H1 (cell line): ENCODE results near the gene DPEP2. TPM values are rescaled to one million over a fixed set of nuclear protein-coding genes. Genes with fewer than 3 reads are reported as not detected.

Experiments
- HDAC2 ChIP-seq, 2 experiments: fragments of 300-600 bp in 1 of 2; sonication (generic) in 1 of 2; IDR thresholded peaks; 2 replicates each; pipeline ENCODE4 v1.6.1; 2011 to 2012; ENCODE audit warnings: low read depth in 2 of 2, low read length in 2 of 2, mild to moderate bottlenecking in 2 of 2, moderate library complexity in 2 of 2, borderline replicate concordance in 1 of 2, inconsistent platforms in 1 of 2
- KDM4A ChIP-seq: IDR thresholded peaks from one replicate; pipeline ENCODE4 v1.7.1; 2012; ENCODE audit warnings: low read depth, mild to moderate bottlenecking, moderate library complexity, low read length, inconsistent platforms; ENCODE audit not compliant: severe bottlenecking
- polyA plus RNA-seq, 7 experiments: library from polyadenylated mRNA; depleted of rRNA in 3 of 7; stranded (reverse) in 5 of 7; unstranded in 2 of 7; fragments of >200 nt in 5 of 7; fragments of 200-250 nt in 2 of 7; gene quantifications; 1 replicate in 5 of 7; 2 replicates in 1 of 7; 4 replicates in 1 of 7; pipeline versions ENCODE4 v1.2.1 to v1.2.3, GENCODE V29; 2011 to 2013; ENCODE audit warnings: missing spikeins in 2 of 7, mixed read lengths in 2 of 7
- total RNA-seq: library from RNA; stranded (reverse); fragmentation: NEBNext Ultra II Directional; extraction: Animal tissue kit (Norgen Biotek cat#: 25700); gene quantifications from 2 replicates; pipeline ENCODE4 v1.2.1, GENCODE V29; 2021

Gene DPEP2
- total and polyA plus RNA-seq, 2 of the 8 experiments (the other 6 are each of a cell fraction or from before 2014, with no cell fraction given) = not detected

- no peak for TF ChIP-seq KDM4A
- no peak for TF ChIP-seq HDAC2 (IDR thresholded peaks at IDR 0.05; ENCODE audit: borderline replicate concordance in 1 of 2, low read depth in 2 of 2, low read length in 2 of 2)
Measured at GRCh38 chr16:68019167-68019680, 19.9 kb upstream of the DPEP2 start (continued).
